GM12878 (cell line): ENCODE data around the gene EFNA2. TPM values are rescaled to one million over a fixed set of nuclear protein-coding genes. Genes with fewer than 3 reads are reported as not detected.

Experiments
- ATF7 ChIP-seq: fragments of 450-650 bp; IDR thresholded peaks from 2 replicates; pipeline ENCODE4 v1.6.1; 2016; ENCODE audit warnings: low read depth, mild to moderate bottlenecking
- BACH1 ChIP-seq: fragments of 450-650 bp; IDR thresholded peaks from 2 replicates; pipeline ENCODE4 v1.6.1; 2017; ENCODE audit warnings: mild to moderate bottlenecking, borderline replicate concordance
- CBX5 ChIP-seq: sonication (generic); IDR thresholded peaks from 2 replicates; pipeline ENCODE4 v1.6.1; 2016; ENCODE audit warnings: low read depth, moderate library complexity, mild to moderate bottlenecking, inconsistent platforms
- CREB1 ChIP-seq: IDR thresholded peaks from 2 replicates; pipeline ENCODE4 v1.6.1; 2012; ENCODE audit warnings: low read depth, mild to moderate bottlenecking, inconsistent platforms
- DPF2 ChIP-seq: fragments of 450-650 bp; IDR thresholded peaks from 2 replicates; pipeline ENCODE4 v1.6.1; 2017; ENCODE audit warnings: mild to moderate bottlenecking
- EP300 ChIP-seq, 2 experiments: fragments of 150-350 bp in 1 of 2; IDR thresholded peaks; 2 replicates each; pipeline ENCODE4 v1.6.1; 2011 to 2012; ENCODE audit warnings: low read depth in 2 of 2, low read length in 2 of 2, borderline replicate concordance in 1 of 2, improper control_type of control experiment in 1 of 2, inconsistent platforms in 1 of 2; ENCODE audit not compliant: control insufficient read depth in 1 of 2
- FOXK2 ChIP-seq: fragments of 450-650 bp; IDR thresholded peaks from 2 replicates; pipeline ENCODE4 v1.6.1; 2017; ENCODE audit warnings: mild to moderate bottlenecking, moderate library complexity
- HDAC6 ChIP-seq: fragments of 200-600 bp; sonication (generic); IDR thresholded peaks from one replicate; pipeline ENCODE4 v1.8.0; 2017; ENCODE audit warnings: antibody characterized with exemption; ENCODE audit not compliant: unreplicated experiment
- HDGF ChIP-seq: fragments of 450-650 bp; IDR thresholded peaks from 2 replicates; pipeline ENCODE4 v1.6.1; 2016; ENCODE audit warnings: antibody characterized with exemption
- IKZF1 ChIP-seq: fragments of 450-650 bp; conservative IDR thresholded peaks from 2 replicates; pipeline ENCODE4 v1.6.1; 2017; ENCODE audit warnings: antibody characterized with exemption, mild to moderate bottlenecking
- KLF5 ChIP-seq: fragments of 450-650 bp; IDR thresholded peaks from 2 replicates; pipeline ENCODE4 v1.6.1; 2014; ENCODE audit warnings: mild to moderate bottlenecking; ENCODE audit not compliant: partially characterized antibody
- NFYB ChIP-seq: IDR thresholded peaks from 2 replicates; pipeline ENCODE4 v1.6.1; 2011; ENCODE audit warnings: low read depth, mild to moderate bottlenecking, low read length, improper control_type of control experiment, moderate library complexity; ENCODE audit not compliant: insufficient read depth
- SRF ChIP-seq, 2 experiments: IDR thresholded peaks; 2 replicates each; pipeline ENCODE4 v1.6.1; 2011; ENCODE audit warnings: low read depth in 2 of 2, low read length in 2 of 2, mild to moderate bottlenecking in 1 of 2, moderate library complexity in 1 of 2
- SUZ12 ChIP-seq: fragments of 200-600 bp; sonication (generic); IDR thresholded peaks from one replicate; pipeline ENCODE4 v1.6.1; 2018; ENCODE audit warnings: antibody characterized with exemption, mild to moderate bottlenecking; ENCODE audit not compliant: unreplicated experiment
- TAF1 ChIP-seq: IDR thresholded peaks from 2 replicates; pipeline ENCODE4 v1.6.1; 2011; ENCODE audit warnings: mild to moderate bottlenecking, low read depth, low read length, borderline replicate concordance
- WRNIP1 ChIP-seq: IDR thresholded peaks from 2 replicates; pipeline ENCODE4 v1.6.1; 2011; ENCODE audit warnings: low read depth, low read length, improper control_type of control experiment, borderline replicate concordance
- ZBED1 ChIP-seq: IDR thresholded peaks from 2 replicates; pipeline ENCODE4 v1.6.1; 2016; ENCODE audit warnings: borderline replicate concordance
- ZNF274 ChIP-seq: IDR thresholded peaks from one replicate; pipeline ENCODE4 v1.8.0; 2011; ENCODE audit not compliant: insufficient read length, insufficient read depth
- ZNF622 ChIP-seq: fragments of 450-650 bp; IDR thresholded peaks from 2 replicates; pipeline ENCODE4 v1.6.1; 2017; ENCODE audit warnings: mild to moderate bottlenecking, inconsistent platforms
- polyA plus RNA-seq, 11 experiments: library from polyadenylated mRNA; depleted of rRNA in 4 of 11; unstranded in 6 of 11; stranded (reverse) in 5 of 11; fragments of >200 nt; fragmentation: Nextera tagmentation in 4 of 11; fragmentation: Illumina TruSeq in 1 of 11; extraction: Ambion mirVana in 4 of 11; extraction: Trizol in 1 of 11; gene quantifications; 1 replicate in 1 of 11; 2 replicates in 10 of 11; pipeline versions ENCODE4 v1.2.1 to v1.2.3, GENCODE V29; 2011 to 2016; ENCODE audit warnings: inconsistent platforms in 2 of 11, missing spikeins in 2 of 11, low read depth in 1 of 11
- total RNA-seq, 4 experiments: library from RNA; depleted of rRNA in 3 of 4; stranded (reverse); fragments of >200 nt in 3 of 4; fragmentation: Illumina TruSeq in 1 of 4; extraction: Trizol in 1 of 4; gene quantifications; 2 replicates each; pipeline versions ENCODE4 v1.2.1 to v1.2.3, GENCODE V29; 2013 to 2021
- TF ChIP-seq, protein P1 (sequence below): fragments of 450-650 bp; formaldehyde crosslinking; IDR thresholded peaks from 2 replicates; pipeline ENCODE4 v1.5.0; 2022; ENCODE audit warnings: mild to moderate bottlenecking, missing genetic modification characterization
- TF ChIP-seq, protein P2 (sequence below), 3 experiments: IDR thresholded peaks in 2 of 3; conservative IDR thresholded peaks in 1 of 3; 2 replicates each; pipeline ENCODE4 v1.5.1; 2011; ENCODE audit warnings: low read depth in 3 of 3, low read length in 3 of 3, mild to moderate bottlenecking in 3 of 3, control low read depth in 2 of 3, moderate library complexity in 2 of 3, inconsistent platforms in 1 of 3, mixed read lengths in 1 of 3; ENCODE audit not compliant: control insufficient read depth in 2 of 3, insufficient read depth in 1 of 3; ENCODE audit errors: extremely low read depth in 1 of 3
- TF ChIP-seq, protein P3 (sequence below): IDR thresholded peaks from 2 replicates; pipeline ENCODE4 v1.6.1; 2012; ENCODE audit warnings: mild to moderate bottlenecking, low read depth, low read length

Gene EFNA2
- total and polyA plus RNA-seq, 10 of the 15 experiments (the other 5 are each of a cell fraction or from before 2014, with no cell fraction given): not detected

DNA sequence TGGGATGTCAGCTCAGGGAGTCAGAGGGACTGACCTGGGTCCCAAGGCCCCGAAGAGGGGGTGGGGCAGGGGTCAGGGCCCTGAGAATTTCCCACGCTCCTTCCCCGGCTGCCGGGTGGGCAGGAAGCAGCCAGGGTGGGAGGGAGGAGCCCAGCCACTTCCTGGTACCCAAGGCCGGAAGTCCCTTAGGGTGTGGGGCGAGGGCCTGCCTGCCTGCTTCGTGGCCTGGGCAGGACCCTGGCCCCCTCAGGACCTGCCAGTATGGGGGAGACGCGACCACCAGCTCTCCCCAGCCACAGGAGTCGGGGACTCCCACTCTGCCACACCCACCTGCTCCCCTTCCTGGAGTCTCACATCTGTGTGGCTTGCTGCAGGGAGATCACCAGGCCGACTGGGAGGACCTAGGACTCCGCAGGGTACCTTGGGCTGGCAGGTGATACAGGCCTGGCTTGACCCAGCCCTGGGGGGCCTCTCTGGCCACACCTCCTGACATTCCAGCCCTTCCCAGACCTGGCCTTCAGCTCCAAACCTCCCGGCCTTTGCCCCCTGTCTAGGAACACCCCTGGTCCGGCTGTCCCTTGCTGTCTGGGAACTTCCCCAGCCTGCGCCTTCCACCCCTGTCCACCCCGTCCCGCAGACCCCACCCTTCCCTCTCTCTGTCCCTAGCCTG is 26.3 kb upstream of the EFNA2 start (continued):
- peak; percentile 96 for TF ChIP-seq BACH1
- TF ChIP-seq IKZF1: peak; percentile 93
- TF ChIP-seq TAF1: no peak
- TF ChIP-seq, protein P1, sequence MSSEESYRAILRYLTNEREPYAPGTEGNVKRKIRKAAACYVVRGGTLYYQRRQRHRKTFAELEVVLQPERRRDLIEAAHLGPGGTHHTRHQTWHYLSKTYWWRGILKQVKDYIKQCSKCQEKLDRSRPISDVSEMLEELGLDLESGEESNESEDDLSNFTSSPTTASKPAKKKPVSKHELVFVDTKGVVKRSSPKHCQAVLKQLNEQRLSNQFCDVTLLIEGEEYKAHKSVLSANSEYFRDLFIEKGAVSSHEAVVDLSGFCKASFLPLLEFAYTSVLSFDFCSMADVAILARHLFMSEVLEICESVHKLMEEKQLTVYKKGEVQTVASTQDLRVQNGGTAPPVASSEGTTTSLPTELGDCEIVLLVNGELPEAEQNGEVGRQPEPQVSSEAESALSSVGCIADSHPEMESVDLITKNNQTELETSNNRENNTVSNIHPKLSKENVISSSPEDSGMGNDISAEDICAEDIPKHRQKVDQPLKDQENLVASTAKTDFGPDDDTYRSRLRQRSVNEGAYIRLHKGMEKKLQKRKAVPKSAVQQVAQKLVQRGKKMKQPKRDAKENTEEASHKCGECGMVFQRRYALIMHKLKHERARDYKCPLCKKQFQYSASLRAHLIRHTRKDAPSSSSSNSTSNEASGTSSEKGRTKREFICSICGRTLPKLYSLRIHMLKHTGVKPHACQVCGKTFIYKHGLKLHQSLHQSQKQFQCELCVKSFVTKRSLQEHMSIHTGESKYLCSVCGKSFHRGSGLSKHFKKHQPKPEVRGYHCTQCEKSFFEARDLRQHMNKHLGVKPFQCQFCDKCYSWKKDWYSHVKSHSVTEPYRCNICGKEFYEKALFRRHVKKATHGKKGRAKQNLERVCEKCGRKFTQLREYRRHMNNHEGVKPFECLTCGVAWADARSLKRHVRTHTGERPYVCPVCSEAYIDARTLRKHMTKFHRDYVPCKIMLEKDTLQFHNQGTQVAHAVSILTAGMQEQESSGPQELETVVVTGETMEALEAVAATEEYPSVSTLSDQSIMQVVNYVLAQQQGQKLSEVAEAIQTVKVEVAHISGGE: no peak
- TF ChIP-seq FOXK2: peak; percentile 52; the same call in 1 of the 2 replicates
- 0 out of 2 replicates have a peak, but pooled peaks have one; percentile 22 for TF ChIP-seq ATF7
- TF ChIP-seq CREB1: no peak
- peak; percentile 69 for TF ChIP-seq DPF2
- TF ChIP-seq ZNF274: no peak
- peak; percentile 78 for TF ChIP-seq KLF5
- TF ChIP-seq SUZ12: no peak
- no peak for TF ChIP-seq SRF (IDR thresholded peaks at IDR 0.05; ENCODE audit: low read depth in 2 of 2, low read length in 2 of 2)
- TF ChIP-seq, protein P2, sequence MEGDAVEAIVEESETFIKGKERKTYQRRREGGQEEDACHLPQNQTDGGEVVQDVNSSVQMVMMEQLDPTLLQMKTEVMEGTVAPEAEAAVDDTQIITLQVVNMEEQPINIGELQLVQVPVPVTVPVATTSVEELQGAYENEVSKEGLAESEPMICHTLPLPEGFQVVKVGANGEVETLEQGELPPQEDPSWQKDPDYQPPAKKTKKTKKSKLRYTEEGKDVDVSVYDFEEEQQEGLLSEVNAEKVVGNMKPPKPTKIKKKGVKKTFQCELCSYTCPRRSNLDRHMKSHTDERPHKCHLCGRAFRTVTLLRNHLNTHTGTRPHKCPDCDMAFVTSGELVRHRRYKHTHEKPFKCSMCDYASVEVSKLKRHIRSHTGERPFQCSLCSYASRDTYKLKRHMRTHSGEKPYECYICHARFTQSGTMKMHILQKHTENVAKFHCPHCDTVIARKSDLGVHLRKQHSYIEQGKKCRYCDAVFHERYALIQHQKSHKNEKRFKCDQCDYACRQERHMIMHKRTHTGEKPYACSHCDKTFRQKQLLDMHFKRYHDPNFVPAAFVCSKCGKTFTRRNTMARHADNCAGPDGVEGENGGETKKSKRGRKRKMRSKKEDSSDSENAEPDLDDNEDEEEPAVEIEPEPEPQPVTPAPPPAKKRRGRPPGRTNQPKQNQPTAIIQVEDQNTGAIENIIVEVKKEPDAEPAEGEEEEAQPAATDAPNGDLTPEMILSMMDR (IDR thresholded peaks at IDR 0.05 in 2 of 3, conservative IDR thresholded peaks at IDR 0.05 in 1 of 3; ENCODE audit: control insufficient read depth in 2 of 3, extremely low read depth in 1 of 3, insufficient read depth in 1 of 3, low read depth in 3 of 3, low read length in 3 of 3): no peak
- TF ChIP-seq, protein P3, sequence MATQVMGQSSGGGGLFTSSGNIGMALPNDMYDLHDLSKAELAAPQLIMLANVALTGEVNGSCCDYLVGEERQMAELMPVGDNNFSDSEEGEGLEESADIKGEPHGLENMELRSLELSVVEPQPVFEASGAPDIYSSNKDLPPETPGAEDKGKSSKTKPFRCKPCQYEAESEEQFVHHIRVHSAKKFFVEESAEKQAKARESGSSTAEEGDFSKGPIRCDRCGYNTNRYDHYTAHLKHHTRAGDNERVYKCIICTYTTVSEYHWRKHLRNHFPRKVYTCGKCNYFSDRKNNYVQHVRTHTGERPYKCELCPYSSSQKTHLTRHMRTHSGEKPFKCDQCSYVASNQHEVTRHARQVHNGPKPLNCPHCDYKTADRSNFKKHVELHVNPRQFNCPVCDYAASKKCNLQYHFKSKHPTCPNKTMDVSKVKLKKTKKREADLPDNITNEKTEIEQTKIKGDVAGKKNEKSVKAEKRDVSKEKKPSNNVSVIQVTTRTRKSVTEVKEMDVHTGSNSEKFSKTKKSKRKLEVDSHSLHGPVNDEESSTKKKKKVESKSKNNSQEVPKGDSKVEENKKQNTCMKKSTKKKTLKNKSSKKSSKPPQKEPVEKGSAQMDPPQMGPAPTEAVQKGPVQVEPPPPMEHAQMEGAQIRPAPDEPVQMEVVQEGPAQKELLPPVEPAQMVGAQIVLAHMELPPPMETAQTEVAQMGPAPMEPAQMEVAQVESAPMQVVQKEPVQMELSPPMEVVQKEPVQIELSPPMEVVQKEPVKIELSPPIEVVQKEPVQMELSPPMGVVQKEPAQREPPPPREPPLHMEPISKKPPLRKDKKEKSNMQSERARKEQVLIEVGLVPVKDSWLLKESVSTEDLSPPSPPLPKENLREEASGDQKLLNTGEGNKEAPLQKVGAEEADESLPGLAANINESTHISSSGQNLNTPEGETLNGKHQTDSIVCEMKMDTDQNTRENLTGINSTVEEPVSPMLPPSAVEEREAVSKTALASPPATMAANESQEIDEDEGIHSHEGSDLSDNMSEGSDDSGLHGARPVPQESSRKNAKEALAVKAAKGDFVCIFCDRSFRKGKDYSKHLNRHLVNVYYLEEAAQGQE: no peak
- TF ChIP-seq HDAC6: no peak
- TF ChIP-seq ZNF622: no peak
- TF ChIP-seq HDGF: peak; percentile 97
- peak in 1 of 2 experiments; percentile 48; a peak in 2 of 4 replicates for TF ChIP-seq EP300 (IDR thresholded peaks at IDR 0.05; ENCODE audit: borderline replicate concordance in 1 of 2, control insufficient read depth in 1 of 2, low read depth in 2 of 2, low read length in 2 of 2)
- TF ChIP-seq NFYB: no peak
- peak; percentile 88; the same call in 1 of the 2 replicates for TF ChIP-seq ZBED1
- no peak for TF ChIP-seq CBX5
- TF ChIP-seq WRNIP1: no peak
